COLO668 (cell line): ENCODE results near the gene DCC.

Source experiments
- DNase-seq: peaks from one replicate; lab custom pipeline; 2025; ENCODE audit not compliant: unreplicated experiment; lab: John Stamatoyannopoulos, UW

DCC gene

DNA sequence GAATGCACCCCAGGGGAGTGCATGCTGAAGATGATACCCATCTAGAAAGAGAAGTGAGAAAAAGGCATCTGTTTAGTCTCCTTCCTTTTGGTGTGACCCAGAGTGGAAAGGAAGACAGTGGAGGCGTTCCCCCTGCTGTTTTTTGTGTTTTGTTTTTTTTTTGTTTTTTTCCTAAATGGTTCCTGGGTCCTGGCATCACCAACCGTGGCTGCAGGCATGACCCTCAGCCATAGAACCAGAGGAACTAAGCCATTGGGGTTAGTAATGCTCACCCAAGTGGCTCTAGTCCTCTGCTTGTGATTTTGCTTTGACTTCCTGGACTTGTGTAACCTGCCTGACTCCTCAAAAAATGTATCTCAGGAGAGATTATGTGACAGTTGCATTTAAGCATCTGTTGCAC, 451.3 kb downstream of the DCC start:
- no peak for DNase-seq

DNA sequence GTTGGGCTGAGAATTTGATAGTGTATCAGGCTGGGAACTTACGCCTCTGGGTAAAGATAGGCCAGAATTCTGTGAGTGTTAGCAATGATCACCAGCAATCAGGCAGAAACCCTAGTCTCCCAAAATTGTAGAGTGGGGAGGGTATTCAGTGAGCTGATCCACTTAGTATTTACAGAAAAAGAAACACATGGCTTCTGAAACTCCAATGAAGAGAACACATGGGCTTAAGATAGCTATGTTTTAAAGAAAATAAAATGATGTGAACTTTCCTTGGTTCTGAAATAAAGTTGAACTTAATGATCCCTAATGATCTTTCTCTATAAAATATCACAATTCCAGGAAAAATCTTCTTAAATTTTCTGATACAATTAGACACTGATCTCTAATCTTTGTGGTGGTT, 472.8 kb downstream of the DCC start:
- DNase-seq = no peak

DNA sequence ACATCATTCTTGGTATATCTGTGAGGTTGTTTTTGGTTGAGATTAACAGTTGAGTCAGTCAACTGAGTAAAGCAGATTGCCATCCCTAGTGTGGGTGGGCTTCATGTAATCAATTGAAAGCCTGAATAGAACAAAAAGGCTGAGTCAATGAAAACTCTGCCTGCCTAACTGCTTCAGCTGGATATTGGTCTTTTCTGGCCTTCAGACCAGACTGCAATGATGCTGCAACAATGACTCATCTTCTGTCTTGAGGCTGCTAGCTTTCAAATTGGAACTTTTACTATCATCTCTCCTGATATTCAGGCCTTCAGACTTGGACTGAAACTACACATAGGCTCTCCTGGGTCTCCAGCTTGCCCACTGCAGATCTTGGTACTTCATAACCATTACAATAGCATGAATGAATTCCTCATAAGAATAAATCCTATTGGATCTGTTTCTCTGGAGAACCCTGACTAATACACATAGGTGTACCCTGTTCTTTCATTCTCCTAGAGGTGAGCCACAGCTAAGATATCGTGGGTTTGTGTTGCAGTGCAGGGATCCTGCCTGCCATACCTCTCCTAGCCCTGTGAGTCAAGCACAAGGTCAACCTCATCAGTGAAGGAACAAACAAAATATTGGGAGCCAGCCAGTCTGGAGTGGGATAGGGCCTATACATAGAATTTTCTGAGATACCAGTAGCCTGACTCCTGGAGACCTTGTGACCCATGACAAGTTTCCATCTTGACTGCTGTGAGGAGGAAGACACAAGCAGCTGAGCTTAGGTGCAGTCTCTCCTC, 473.8 kb downstream of the DCC start:
- DNase-seq = no peak

DNA sequence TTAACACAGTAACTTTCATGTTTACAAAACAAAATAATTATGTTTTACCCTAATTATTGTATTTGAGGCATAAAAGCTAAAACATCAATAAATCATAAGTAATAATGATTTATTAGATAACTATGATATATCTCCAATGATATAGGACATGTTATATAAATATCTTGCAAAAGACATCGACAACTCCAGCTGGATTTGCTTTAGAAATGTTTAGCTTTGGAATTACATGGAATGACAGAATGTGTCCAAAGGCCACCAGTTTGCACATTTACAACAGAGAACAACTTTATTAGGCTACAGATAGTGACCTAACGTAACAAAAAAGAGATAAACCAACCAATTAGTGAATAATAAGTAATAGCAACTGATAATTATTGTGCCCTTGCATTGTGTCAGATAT, 475.7 kb downstream of the DCC start:
- DNase-seq = no peak

DNA sequence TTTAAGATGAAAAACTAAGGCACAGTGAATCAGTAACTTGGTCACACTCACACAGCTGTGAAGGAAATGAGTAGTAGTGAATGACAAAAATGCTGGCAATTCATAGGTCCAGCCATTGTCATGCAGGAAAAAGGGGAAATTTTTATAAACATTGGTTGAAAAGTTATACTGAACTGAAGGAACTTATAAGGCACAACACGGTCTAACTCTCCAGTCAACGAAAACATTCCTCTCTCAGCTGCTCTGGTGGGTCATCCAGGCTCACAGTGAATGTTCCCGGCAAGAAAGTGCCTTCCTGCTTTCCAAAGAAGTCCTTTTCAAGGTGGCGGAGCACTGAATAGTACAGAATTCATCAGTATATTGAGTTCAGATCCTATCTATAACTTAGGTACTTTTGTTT, 476.1 kb downstream of the DCC start:
- DNase-seq = no peak

DNA sequence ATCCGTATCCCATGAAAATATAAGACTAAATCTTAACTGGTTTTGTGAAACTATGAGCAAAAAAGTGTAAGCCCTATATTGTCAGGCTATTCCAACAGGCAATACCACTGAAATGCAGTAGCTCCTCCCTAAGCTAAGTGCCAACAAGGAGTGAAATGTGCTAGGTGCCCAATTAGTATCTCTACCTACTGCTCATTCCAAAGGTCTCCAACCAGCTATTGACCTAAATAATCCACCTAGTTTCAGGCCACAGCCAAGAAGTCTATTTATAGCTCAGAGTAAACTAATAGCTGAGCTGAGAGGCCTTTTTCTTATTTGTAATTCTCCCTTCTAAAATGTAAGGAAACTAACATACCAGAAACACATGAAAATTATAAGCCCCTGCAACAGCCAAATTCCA, 482.2 kb downstream of the DCC start:
- DNase-seq = no peak

DNA sequence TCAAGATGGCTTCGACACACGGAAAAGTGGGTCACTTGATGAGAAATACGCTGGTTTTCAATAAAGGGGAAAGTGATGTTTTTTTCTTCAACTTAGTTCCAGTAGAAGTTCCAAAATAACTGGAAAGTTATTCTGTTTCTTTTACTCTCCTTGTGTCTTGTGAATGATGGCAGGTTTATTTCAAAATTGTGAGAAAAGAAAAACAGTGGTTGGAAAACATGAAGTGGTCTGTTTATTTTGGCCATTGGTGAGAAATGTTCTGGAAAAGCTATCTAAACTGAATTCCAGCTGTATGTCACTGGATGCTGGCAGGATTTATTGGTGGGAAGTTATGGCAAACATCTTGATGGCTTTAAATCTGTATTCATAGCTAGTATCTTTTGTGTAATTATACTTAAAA, 484.1 kb downstream of the DCC start:
- DNase-seq = no peak

DNA sequence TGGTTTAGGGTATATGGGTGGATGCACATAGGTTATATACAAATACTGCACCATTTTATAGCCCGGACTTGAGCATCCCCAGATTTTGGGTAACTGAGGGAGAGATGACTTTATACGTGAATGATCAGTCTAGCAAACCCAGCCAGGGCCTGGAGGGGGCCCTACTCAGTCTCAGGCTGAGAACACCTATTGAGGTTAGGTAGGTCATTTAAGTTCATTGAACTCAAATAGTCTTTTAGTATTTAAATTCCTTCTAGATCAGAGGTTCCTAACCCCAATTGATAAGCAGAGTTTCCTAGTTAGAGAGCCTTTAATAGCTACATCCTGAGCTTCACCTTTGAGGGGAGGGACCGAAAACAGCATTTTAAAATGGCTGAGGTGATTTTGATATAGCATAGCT, 487.0 kb downstream of the DCC start:
- no peak for DNase-seq

DNA sequence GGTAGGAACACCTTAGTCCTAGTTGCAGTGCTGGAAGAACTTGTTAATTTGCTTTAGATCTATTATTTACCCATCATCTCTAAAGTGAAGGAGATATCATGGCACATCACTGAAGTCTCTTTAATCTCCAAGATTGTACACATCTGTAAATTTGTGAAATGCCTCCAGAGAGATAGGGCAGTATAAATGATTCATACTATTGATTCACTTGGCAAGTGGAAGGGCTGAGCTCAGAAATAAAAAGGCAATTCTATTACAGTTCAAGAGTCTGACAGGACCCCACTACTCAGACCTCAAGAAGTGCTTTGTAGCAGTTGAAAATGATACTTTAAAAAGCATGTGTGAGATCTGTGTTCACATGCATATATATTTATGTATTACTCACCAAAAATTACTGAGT, 489.3 kb downstream of the DCC start:
- no peak for DNase-seq

DNA sequence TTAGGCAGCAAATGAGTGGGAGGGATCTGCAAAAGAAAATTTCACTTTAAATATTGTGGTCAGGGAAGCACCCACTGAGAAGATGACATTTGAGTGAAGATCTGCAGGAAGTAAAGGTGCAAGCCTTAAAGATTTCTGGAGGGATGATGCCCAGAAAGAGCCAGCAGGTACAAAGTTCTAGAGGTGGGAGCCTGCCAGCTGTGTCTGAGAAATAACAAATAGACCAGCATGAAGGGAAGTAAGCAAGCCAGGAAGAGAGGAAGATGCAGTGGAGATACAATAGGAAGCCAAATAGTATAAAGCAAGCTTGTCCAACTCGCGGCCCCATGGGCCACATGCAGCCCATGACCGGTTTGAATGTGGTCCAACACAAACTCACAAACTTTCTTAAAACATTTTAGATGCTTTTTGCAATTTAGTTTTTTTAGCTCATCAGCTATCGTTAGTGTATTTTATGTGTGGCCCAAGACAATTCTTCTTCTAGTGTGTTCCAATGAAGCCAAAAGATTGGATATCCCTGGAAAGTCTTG, 489.9 kb downstream of the DCC start:
- DNase-seq = no peak

DNA sequence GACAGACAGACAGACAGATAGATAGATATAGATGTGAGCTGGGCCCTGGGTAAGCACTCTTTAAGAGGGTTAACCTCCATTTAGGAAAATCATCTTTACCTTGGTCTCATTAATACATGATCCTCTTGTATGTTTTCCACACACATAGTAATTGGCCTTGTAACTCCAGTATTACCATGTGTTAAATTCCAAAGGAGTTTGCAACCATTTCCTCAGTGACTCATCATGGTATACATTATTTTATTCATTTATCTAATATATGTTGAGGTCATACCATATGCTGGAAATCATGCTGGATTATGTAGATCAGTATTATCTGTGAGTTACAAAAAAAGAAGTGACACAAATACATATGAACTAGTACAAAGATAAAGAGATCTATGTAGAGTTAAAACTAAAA, 504.3 kb downstream of the DCC start:
- no peak for DNase-seq

DNA sequence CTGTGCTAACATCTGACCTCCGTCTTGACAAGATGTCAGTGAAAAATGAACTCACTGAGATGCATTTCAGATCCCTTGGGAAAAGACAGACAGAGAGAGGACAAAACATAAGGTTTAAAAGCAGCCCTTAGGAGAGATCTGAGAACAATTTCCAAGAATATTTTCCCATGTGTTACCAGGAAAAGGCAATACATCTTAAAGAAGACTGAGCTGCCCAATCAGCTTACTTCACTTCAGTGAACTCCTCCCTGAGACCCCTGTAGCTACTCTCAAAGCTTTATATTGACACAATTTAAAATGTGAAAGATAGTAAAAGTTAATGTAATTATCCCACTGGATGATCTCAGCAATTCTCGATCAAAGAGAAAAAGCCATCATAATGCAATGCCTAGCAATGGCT, 505.0 kb downstream of the DCC start:
- no peak for DNase-seq

DNA sequence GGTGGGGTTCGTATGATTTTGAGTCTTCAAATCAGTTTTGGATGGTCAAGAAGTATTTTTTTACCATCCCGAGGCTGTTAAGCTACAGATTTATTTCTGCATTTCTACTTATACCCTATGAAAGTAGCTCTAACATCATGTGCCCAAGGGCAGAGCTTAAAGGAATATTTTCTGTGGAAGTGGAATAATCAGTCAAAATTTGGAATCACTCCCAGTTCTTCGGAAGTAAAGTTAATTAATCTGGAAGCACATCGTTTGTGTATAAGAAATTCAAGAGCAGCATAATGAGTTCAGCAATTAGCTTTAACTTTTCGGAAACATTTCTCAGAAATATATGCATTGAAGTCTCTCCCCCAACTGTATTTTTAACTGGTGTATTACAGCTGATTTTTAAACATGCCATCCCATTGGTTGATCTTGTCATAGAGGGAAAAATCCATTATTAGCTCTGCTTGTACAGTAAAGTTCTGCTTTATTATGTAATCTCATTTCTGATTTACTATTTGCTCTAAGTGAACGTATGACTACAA, 510.1 kb downstream of the DCC start:
- DNase-seq = no peak

DNA sequence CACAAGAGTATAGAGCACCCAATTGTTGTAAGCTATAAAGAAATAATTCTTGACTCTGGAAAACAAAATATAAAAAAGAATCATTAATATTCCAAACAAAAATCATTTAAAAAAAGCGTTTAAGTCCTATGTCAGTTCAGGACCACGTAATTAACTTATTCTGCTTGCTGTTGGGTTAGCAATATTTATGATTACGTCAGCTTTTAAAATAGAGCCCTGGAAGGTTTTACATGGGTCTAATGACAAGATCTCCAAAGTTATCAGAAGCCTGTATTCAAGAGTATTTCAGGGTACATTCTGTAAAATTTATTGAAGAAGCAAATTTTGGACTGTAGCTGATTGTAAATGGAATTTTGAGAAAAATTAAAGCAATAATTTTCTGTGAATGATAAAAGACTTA, 521.6 kb downstream of the DCC start:
- no peak for DNase-seq

DNA sequence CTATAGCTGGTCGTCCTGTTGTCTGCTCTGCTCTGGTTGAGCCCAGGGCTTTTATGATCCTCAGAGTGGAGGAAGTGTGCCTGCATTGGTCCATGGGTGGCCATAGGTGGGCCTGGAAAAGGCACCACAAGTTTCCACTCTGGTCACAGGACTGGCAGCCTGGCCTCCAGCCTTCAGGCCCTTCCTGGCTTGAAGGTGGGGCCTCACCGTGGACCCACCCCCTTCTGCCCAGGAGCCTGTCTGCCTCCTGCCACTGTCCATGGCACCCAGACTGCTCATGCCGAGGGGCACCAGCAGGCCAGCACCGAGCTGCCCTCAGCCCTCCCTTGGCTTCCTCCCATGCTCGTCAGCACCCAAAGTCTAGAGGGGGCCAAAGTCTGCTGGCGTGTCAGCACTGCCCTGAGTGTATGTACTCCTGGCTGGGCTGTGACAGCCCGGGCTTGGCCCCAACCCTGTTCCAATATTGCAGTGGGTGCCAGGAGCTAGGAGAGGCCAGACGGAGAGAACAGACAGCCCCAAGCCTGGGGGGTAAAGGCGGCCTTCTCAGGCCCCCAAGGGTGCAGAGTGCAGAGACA, 529.4 kb downstream of the DCC start:
- no peak for DNase-seq

DNA sequence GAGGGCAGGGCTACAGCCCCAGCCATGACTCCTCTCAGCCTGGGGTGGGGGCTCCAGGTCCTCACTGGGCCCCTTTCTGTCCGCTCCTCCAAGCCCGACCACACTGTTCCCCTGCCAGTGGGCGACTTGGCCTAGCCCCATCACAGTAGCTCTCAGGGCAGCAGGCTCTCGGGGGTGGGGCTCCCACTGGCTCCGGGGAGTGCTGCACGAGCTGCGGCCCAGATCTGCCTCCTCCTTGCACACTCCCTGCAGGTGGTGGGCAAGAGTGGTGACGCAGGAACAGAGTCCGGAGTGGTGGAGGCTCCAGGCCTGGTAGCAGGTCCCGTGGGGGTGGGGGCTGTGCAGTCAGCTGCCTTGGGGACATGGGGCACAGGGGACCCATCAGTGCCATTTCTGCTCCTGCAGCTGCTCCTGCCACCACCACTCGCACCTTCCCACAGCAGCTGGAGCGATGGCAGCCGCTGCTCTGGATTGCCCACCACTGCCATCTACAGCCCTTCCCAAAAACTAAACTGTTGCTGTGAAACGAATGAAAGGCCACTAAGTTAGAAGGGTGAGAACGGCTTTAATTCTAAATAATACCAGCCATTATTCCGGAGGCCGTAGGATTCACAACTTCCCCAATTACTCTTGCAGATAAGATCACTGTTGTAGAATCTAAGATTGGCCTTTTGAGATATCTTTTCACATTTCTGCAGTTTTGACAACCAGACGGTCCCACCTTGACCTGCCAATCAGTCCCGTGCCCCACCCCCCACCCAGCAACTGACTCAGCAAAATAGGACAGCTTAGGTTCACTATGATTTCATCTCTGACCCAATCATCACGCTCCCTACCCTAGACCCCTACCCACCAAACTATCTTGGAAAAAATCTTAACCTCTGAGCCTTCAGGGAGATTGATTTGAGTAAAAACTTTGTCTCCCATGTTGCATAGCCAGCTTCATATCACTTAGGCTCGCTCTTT, 530.2 kb downstream of the DCC start:
- peak; percentile 7 for DNase-seq

DNA sequence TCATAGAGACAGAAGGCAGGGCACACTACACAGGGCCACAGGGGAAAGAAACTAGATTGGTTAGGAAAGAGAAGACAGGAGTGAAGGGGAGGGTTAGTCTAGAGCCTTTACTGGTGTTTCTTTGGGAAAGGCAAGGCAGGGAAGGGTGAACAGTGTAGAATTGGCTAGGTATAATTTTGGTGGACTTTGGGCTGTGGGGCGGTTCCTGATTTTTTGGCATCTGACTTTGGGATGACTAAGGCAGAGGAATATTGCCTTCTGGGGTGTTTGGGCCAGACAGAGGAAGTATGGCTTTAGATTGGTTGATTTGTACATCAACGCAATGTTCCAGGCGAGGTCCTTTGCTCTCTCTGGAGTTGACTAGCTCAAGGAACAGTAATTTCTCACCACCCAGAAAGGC, 534.8 kb downstream of the DCC start:
- DNase-seq = no peak

DNA sequence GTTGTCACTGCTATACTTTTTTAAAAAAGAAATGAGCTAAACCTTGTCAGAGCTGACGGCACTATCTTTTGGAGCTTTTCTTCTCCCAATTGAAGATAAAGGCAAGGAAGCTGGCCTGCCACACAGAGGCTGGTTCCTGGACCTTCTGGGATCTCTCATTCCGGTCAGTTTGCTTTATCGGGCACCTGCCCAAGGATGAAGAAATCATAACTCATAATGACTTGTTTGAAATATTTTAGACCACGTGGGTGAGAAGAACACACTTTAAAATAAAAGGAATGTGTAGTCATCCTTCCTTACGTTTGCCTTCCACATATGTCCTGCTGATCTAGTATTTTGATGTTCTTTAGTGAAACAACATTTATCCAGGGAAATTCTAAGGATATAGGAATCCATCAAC, 535.7 kb downstream of the DCC start:
- no peak for DNase-seq

DNA sequence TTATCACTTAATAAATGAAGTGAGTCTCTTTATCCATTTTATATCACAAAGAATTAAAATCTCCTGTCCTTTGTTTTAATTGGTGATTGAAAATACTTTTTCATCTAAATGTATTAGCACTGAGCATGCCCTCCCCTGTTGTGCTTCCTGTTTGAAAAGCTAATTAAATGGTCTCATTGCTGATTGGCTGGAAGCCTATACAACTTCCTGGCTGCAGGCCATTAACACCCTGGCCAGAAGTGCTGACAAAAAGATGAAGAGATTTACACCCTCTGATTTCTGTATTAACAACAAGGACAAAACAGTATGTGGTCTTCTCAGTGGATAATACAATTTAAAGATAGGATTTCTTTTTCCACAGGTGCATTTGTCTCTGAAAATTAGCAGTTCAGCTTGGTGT, 548.0 kb downstream of the DCC start:
- DNase-seq = no peak

DNA sequence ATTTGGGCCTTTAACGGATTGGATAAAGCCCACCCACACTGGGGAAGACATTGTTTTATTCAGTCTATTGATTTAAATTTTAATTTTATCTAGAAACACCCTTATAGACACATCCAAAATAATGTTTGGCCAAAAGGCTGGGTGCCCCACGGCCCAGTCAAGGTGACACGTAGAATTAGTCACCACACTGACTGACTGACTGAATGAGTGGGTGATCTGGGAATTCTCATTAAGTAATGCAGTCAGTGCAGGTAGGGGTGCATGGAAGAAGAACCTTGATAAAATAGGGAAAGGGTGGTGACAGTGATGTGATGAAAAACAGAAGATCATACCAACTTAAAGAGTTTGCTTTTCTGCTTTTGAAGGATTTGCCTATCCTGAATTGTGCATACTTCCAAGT, 554.8 kb downstream of the DCC start:
- DNase-seq = no peak
